ENCODE measurements around the gene CGAS. TPM values are rescaled to one million over a fixed set of nuclear protein-coding genes. Genes with fewer than 3 reads are reported as not detected.

CGAS gene
- total RNA-seq: 7.8 and 13.5 TPM in 2 replicates

GRCh38 chr6:73452107-73452461 lies at the start of gene CGAS:
CGAS (minus strand) TSS chr6:73452297; CDS start chr6:73452181, 116 bp downstream.

GRCh38 chr6:73461537-73462350 lies 9.6 kb upstream of the CGAS start, which contains the start of gene MTO1:
MTO1 (plus strand) TSS chr6:73461737; CDS start chr6:73461855, 118 bp downstream.

GRCh38 chr6:73394577-73395354 lies 57.3 kb downstream of the CGAS start, which contains the start of gene DDX43:
DDX43 (plus strand) TSS chr6:73394828; CDS start chr6:73394906, 78 bp downstream.

Other genes with a start within 250 kb of the CGAS start
- gene KHDC1L, start 226.8 kb downstream of the CGAS start, total RNA-seq: not detected in 2 replicates
- 1.9 and 2.0 TPM in 2 replicates for gene KHDC1, start 189.1 kb downstream of the CGAS start, total RNA-seq
- gene DPPA5, start 98.0 kb downstream of the CGAS start, total RNA-seq: not detected in 2 replicates
- not detected in 2 replicates for gene KHDC3L, start 89.6 kb downstream of the CGAS start, total RNA-seq
- not detected in 2 replicates for gene OOEP, start 82.4 kb downstream of the CGAS start, total RNA-seq
- gene DDX43, start 57.5 kb downstream of the CGAS start, total RNA-seq: 0.65 and 1.5 TPM in 2 replicates
- 19.2 and 26.9 TPM in 2 replicates for gene MTO1, start 9.4 kb upstream of the CGAS start, total RNA-seq
- gene EEF1A1, start 68.7 kb upstream of the CGAS start, total RNA-seq: 12,458 and 24,213 TPM in 2 replicates
- gene SLC17A5, start 201.7 kb upstream of the CGAS start, total RNA-seq: 15.6 and 20.8 TPM in 2 replicates
- gene CD109, start 243.9 kb upstream of the CGAS start, total RNA-seq: 34.0 and 35.1 TPM in 2 replicates

Measured in epithelial cell of umbilical artery (primary cell).